Measurements from ENCODE around the gene KCNMA1. TPM values are rescaled to one million over a fixed set of nuclear protein-coding genes. Genes with fewer than 3 reads are reported as not detected.

Gene KCNMA1
- total and polyA plus RNA-seq, 10 of the 15 experiments (the other 5 are each of a cell fraction or from before 2014, with no cell fraction given): 8.5 to 77.0 (median 21.3) TPM

DNA sequence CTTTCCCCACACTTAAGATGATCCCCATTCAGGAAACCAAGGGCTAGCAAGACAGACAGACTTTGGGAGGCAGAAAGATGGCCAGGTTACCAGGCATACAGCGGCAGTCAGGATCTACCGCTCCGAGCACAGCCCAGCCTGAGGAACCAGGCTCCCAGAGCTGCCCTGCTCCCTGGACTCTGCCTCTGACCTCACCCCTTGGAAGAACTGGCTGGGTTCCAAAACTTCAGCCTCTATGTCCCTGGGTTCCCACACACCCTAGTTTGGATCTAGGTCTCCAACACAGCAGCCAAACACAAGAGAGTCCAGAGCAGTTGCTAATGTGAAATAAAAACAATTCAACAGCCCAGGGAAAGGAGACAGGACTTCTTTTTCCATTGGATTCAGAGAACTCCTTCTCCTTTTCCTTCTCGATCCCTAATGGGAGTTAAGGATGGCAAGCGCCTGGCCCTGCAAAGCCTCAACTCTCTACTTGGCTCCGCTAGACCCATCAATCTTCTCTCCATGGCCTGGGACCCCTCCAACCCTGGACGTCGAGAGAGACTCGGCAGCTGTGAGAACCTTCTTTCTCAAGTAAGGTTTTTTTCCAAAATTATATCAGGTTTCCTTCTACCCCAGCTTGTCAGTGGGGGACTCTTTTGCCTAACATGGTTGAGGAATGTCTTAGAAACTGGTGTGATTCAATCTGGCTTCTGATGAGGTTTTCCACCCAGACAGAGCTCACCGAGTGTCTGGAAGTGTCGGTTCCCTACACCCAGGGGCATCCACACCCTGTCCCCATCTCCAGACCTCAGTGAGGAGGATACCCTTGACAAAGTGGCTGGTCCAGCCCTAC is 219.6 kb downstream of the KCNMA1 start:
- Histone ChIP-seq H3K9ac (ENCODE audit: control insufficient read depth, insufficient read depth, low read length) (no peak overlapping the region), H3K9me3 (replicated peaks; ENCODE audit: control insufficient read depth, insufficient read depth, low read length) (no peaks in the 10 kb centered on the region), H4K20me1 (ENCODE audit: control insufficient read depth, insufficient read depth) (no peaks in the 10 kb centered on the region), H3K27me3 (replicated peaks in 1 of 2; ENCODE audit: control insufficient read depth in 2 of 2, insufficient read depth in 2 of 2, low read length in 1 of 2) (no peaks in the 10 kb centered on the region; a peak in 1 of 4 replicates), H3K4me3 (no peak overlapping the region), H3K4me2 (ENCODE audit: control insufficient read depth, insufficient read depth) (no peak overlapping the region), H3K27ac (ENCODE audit: control insufficient read depth, insufficient read depth) (no peak overlapping the region), H3K4me1 (ENCODE audit: control insufficient read depth, insufficient read depth, low read length) (peaks cover 4% of the 10 kb centered on the region; the same call in 1 of the 2 replicates), H3K79me2 (ENCODE audit: control insufficient read depth, insufficient read depth, low read length) (no peaks in the 10 kb centered on the region), H2AFZ (ENCODE audit: control insufficient read depth, low read depth, low read length) (no peak overlapping the region), H3K36me3 (ENCODE audit: control insufficient read depth in 2 of 2, insufficient read depth in 2 of 2, low read length in 1 of 2) (no peaks in the 10 kb centered on the region)
- no TSS peak for BruUV-seq (replicated peaks)
- intact Hi-C loops (cut with micrococcal nuclease; ENCODE audit: unreplicated experiment): no loop called here
- ChIA-PET RAD21 (ENCODE audit: unreplicated experiment) (no interaction called here), POLR2A (interaction anchor here (1.2 to 1.3 kb wide), 2 partner anchors 8 to 11 kb away, joined by 3 to 4 read pairs; no protein-coding TSS in a partner anchor), SMC1A (ENCODE audit: uncharacterized antibody, unreplicated experiment) (interaction anchor here (0.6 to 1.1 kb wide), 2 partner anchors 26 to 279 kb away, joined by 3 read pairs; no protein-coding TSS in a partner anchor), CTCF (interaction anchor here (1.1 kb wide), 1 partner anchor 24 kb away, joined by 3 read pairs; no protein-coding TSS in a partner anchor)
- no peak for ATAC-seq
- no peak for DNase-seq (ENCODE audit: low read depth, low spot score)
- 45% methylated on average over 11 of the region's 11 CpGs for WGBS (ENCODE audit: insufficient coverage, insufficient replicate concordance, low lambda C conversion rate, missing lambda C conversion rate)
- no peak for FAIRE-seq
- in situ Hi-C loops (cut with MboI): no loop called here
- no peak for TF ChIP-seq SREBF2 (IDR thresholded peaks at IDR 0.05; ENCODE audit: low read length)
- no peak for TF ChIP-seq FOXM1 (IDR thresholded peaks at IDR 0.05; ENCODE audit: low read depth, low read length)
- no peak for TF ChIP-seq EGR1 (IDR thresholded peaks at IDR 0.05; ENCODE audit: borderline replicate concordance in 1 of 2, low read depth in 2 of 2, low read length in 2 of 2)
- TF ChIP-seq, protein P1, sequence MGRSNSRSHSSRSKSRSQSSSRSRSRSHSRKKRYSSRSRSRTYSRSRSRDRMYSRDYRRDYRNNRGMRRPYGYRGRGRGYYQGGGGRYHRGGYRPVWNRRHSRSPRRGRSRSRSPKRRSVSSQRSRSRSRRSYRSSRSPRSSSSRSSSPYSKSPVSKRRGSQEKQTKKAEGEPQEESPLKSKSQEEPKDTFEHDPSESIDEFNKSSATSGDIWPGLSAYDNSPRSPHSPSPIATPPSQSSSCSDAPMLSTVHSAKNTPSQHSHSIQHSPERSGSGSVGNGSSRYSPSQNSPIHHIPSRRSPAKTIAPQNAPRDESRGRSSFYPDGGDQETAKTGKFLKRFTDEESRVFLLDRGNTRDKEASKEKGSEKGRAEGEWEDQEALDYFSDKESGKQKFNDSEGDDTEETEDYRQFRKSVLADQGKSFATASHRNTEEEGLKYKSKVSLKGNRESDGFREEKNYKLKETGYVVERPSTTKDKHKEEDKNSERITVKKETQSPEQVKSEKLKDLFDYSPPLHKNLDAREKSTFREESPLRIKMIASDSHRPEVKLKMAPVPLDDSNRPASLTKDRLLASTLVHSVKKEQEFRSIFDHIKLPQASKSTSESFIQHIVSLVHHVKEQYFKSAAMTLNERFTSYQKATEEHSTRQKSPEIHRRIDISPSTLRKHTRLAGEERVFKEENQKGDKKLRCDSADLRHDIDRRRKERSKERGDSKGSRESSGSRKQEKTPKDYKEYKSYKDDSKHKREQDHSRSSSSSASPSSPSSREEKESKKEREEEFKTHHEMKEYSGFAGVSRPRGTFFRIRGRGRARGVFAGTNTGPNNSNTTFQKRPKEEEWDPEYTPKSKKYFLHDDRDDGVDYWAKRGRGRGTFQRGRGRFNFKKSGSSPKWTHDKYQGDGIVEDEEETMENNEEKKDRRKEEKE (IDR thresholded peaks at IDR 0.05): no peak
- no peak for TF ChIP-seq SRF (IDR thresholded peaks at IDR 0.05; ENCODE audit: low read depth in 2 of 2, low read length in 2 of 2)
- TF ChIP-seq, protein P2, sequence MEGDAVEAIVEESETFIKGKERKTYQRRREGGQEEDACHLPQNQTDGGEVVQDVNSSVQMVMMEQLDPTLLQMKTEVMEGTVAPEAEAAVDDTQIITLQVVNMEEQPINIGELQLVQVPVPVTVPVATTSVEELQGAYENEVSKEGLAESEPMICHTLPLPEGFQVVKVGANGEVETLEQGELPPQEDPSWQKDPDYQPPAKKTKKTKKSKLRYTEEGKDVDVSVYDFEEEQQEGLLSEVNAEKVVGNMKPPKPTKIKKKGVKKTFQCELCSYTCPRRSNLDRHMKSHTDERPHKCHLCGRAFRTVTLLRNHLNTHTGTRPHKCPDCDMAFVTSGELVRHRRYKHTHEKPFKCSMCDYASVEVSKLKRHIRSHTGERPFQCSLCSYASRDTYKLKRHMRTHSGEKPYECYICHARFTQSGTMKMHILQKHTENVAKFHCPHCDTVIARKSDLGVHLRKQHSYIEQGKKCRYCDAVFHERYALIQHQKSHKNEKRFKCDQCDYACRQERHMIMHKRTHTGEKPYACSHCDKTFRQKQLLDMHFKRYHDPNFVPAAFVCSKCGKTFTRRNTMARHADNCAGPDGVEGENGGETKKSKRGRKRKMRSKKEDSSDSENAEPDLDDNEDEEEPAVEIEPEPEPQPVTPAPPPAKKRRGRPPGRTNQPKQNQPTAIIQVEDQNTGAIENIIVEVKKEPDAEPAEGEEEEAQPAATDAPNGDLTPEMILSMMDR (IDR thresholded peaks at IDR 0.05 in 2 of 3, conservative IDR thresholded peaks at IDR 0.05 in 1 of 3; ENCODE audit: control insufficient read depth in 2 of 3, extremely low read depth in 1 of 3, insufficient read depth in 1 of 3, low read depth in 3 of 3, low read length in 3 of 3): no peak
- no peak for TF ChIP-seq TCF12 (IDR thresholded peaks at IDR 0.05; ENCODE audit: low read depth, low read length)
- TF ChIP-seq ZZZ3 (IDR thresholded peaks at IDR 0.05; ENCODE audit: control insufficient read depth, insufficient read length, low read depth): no peak
- TF ChIP-seq, protein P3, sequence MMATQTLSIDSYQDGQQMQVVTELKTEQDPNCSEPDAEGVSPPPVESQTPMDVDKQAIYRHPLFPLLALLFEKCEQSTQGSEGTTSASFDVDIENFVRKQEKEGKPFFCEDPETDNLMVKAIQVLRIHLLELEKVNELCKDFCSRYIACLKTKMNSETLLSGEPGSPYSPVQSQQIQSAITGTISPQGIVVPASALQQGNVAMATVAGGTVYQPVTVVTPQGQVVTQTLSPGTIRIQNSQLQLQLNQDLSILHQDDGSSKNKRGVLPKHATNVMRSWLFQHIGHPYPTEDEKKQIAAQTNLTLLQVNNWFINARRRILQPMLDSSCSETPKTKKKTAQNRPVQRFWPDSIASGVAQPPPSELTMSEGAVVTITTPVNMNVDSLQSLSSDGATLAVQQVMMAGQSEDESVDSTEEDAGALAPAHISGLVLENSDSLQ (IDR thresholded peaks at IDR 0.05): no peak
- TF ChIP-seq RUNX3 (IDR thresholded peaks at IDR 0.05; ENCODE audit: low read length): no peak
- no peak for TF ChIP-seq ESRRA (IDR thresholded peaks at IDR 0.05; ENCODE audit: low read length)
- TF ChIP-seq, protein P4, sequence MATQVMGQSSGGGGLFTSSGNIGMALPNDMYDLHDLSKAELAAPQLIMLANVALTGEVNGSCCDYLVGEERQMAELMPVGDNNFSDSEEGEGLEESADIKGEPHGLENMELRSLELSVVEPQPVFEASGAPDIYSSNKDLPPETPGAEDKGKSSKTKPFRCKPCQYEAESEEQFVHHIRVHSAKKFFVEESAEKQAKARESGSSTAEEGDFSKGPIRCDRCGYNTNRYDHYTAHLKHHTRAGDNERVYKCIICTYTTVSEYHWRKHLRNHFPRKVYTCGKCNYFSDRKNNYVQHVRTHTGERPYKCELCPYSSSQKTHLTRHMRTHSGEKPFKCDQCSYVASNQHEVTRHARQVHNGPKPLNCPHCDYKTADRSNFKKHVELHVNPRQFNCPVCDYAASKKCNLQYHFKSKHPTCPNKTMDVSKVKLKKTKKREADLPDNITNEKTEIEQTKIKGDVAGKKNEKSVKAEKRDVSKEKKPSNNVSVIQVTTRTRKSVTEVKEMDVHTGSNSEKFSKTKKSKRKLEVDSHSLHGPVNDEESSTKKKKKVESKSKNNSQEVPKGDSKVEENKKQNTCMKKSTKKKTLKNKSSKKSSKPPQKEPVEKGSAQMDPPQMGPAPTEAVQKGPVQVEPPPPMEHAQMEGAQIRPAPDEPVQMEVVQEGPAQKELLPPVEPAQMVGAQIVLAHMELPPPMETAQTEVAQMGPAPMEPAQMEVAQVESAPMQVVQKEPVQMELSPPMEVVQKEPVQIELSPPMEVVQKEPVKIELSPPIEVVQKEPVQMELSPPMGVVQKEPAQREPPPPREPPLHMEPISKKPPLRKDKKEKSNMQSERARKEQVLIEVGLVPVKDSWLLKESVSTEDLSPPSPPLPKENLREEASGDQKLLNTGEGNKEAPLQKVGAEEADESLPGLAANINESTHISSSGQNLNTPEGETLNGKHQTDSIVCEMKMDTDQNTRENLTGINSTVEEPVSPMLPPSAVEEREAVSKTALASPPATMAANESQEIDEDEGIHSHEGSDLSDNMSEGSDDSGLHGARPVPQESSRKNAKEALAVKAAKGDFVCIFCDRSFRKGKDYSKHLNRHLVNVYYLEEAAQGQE (IDR thresholded peaks at IDR 0.05; ENCODE audit: low read depth, low read length): no peak
- no peak for TF ChIP-seq POU2F2 (IDR thresholded peaks at IDR 0.05; ENCODE audit: borderline replicate concordance, low read depth, low read length)
